IMR-90 (cell line): ENCODE measurements around the gene SLC31A1. TPM values are rescaled to one million over a fixed set of nuclear protein-coding genes. Genes with fewer than 3 reads are reported as not detected.

Experiments used
- ATAC-seq: fragments of 200-7000 bp; cut with Tn5 transposase; 2 replicates; pipeline ENCODE4 v1.9.1; 2020; ENCODE audit warnings: low read depth, mild to moderate bottlenecking, moderate library complexity
- BruUV-seq: library from RNA; stranded (reverse); fragments of 400-500 nt; replicated peaks from 2 replicates; lab custom pipeline; 2021; lab: Mats Ljungman, UMichigan
- CTCF ChIA-PET: fragments of 300-600 bp; formaldehyde crosslinking; extraction: SDS; loops from one replicate; lab custom pipeline; 2021; ENCODE audit warnings: antibody characterized with exemption; lab: Yijun Ruan, JAX
- POLR2A ChIA-PET: fragments of 300-600 bp; sonication (Branson Sonifier 250); formaldehyde crosslinking; loops from one replicate; lab custom pipeline; 2022; ENCODE audit warnings: antibody characterized with exemption; ENCODE audit not compliant: unreplicated experiment; lab: Charles Lee
- DNase-seq: peaks from one replicate; pipeline ENCODE4 v3.0.0; 2013
- H2AFZ ChIP-seq: replicated peaks from 2 replicates; pipeline ENCODE3; 2013; ENCODE audit warnings: low read length, mild to moderate bottlenecking; ENCODE audit not compliant: poor library complexity
- H2AK5ac ChIP-seq: 2 replicates; pipeline ENCODE4 v1.6.1; 2013; ENCODE audit warnings: low read depth, low read length, inconsistent platforms
- H2AK9ac ChIP-seq: replicated peaks from 2 replicates; pipeline ENCODE3; 2013; ENCODE audit warnings: mild to moderate bottlenecking, low read depth, low read length, moderate library complexity; ENCODE audit not compliant: poor library complexity
- H2BK120ac ChIP-seq: 2 replicates; pipeline ENCODE4 v1.6.1; 2013; ENCODE audit warnings: low read depth, low read length, inconsistent platforms
- H2BK15ac ChIP-seq: 3 replicates; pipeline ENCODE4 v1.6.1; 2013; ENCODE audit warnings: low read depth, low read length, inconsistent platforms
- H2BK20ac ChIP-seq: 2 replicates; pipeline ENCODE4 v1.6.1; 2013; ENCODE audit warnings: low read depth, mild to moderate bottlenecking, inconsistent platforms, low read length, moderate library complexity
- H2BK5ac ChIP-seq: 2 replicates; pipeline ENCODE4 v1.6.1; 2013; ENCODE audit warnings: mild to moderate bottlenecking, low read depth, low read length, inconsistent platforms; ENCODE audit not compliant: poor library complexity, severe bottlenecking
- H3K14ac ChIP-seq: replicated peaks from 2 replicates; pipeline ENCODE4 v1.6.1; 2013; ENCODE audit warnings: low read depth, low read length, inconsistent platforms
- H3K18ac ChIP-seq: 2 replicates; pipeline ENCODE4 v1.6.1; 2013; ENCODE audit warnings: low read depth, low read length, control low read depth
- H3K23ac ChIP-seq: 2 replicates; pipeline ENCODE4 v1.6.1; 2013; ENCODE audit warnings: low read depth, low read length, inconsistent platforms
- H3K27ac ChIP-seq: 2 replicates; pipeline ENCODE4 v1.5.1; 2013; ENCODE audit warnings: mild to moderate bottlenecking, control low read depth, low read length; ENCODE audit not compliant: insufficient read depth
- H3K27me3 ChIP-seq: 2 replicates; pipeline ENCODE4 v1.6.1; 2013; ENCODE audit warnings: low read length; ENCODE audit not compliant: control insufficient read depth, insufficient read depth
- H3K36me3 ChIP-seq: 2 replicates; pipeline ENCODE4 v1.6.1; 2013; ENCODE audit warnings: low read length, mixed read lengths; ENCODE audit not compliant: control insufficient read depth, insufficient read depth
- H3K4ac ChIP-seq: 2 replicates; pipeline ENCODE4 v1.6.1; 2013; ENCODE audit warnings: low read depth, low read length, inconsistent platforms
- H3K4me1 ChIP-seq: 2 replicates; pipeline ENCODE4 v1.6.1; 2013; ENCODE audit warnings: low read length, mixed read lengths; ENCODE audit not compliant: control insufficient read depth, insufficient read depth
- H3K4me2 ChIP-seq: 2 replicates; pipeline ENCODE4 v1.6.1; 2013; ENCODE audit warnings: low read depth, mild to moderate bottlenecking, control low read depth, low read length, moderate library complexity
- H3K4me3 ChIP-seq: 2 replicates; pipeline ENCODE4 v1.5.1; 2013; ENCODE audit warnings: low read depth, mild to moderate bottlenecking, control low read depth, low read length, moderate library complexity; ENCODE audit not compliant: insufficient read depth
- H3K56ac ChIP-seq: 2 replicates; pipeline ENCODE4 v1.6.1; 2013; ENCODE audit warnings: low read length, inconsistent platforms; ENCODE audit not compliant: insufficient read depth; ENCODE audit errors: extremely low read depth
- H3K79me1 ChIP-seq, 2 experiments: 2 replicates each; pipeline ENCODE4 v1.6.1; 2013; ENCODE audit warnings: low read length in 2 of 2, inconsistent platforms in 1 of 2, low read depth in 1 of 2
- H3K9ac ChIP-seq: 2 replicates; pipeline ENCODE4 v1.6.1; 2013; ENCODE audit warnings: low read depth, low read length, control low read depth
- H3K9me1 ChIP-seq: 2 replicates; pipeline ENCODE4 v1.6.1; 2013; ENCODE audit warnings: low read length, inconsistent platforms; ENCODE audit not compliant: insufficient read depth
- H3K9me3 ChIP-seq: 2 replicates; pipeline ENCODE4 v1.6.1; 2013; ENCODE audit warnings: low read length; ENCODE audit not compliant: control insufficient read depth, insufficient read depth
- H4K20me1 ChIP-seq: 2 replicates; pipeline ENCODE4 v1.6.1; 2013; ENCODE audit warnings: low read length, inconsistent platforms; ENCODE audit not compliant: insufficient read depth
- H4K5ac ChIP-seq: 2 replicates; pipeline ENCODE4 v1.6.1; 2013; ENCODE audit warnings: mild to moderate bottlenecking, low read depth, low read length, control low read depth
- H4K8ac ChIP-seq, 2 experiments: 2 replicates each; pipeline ENCODE4 v1.6.1; 2013; ENCODE audit warnings: low read depth in 2 of 2, low read length in 2 of 2, control low read depth in 1 of 2, inconsistent platforms in 1 of 2
- H4K91ac ChIP-seq: 2 replicates; pipeline ENCODE4 v1.6.1; 2013; ENCODE audit warnings: low read depth, low read length, inconsistent platforms; ENCODE audit not compliant: insufficient read depth
- CEBPB ChIP-seq: IDR thresholded peaks from 2 replicates; pipeline ENCODE4 v1.6.1; 2012; ENCODE audit warnings: low read depth, low read length, improper control_type of control experiment
- FOS ChIP-seq: fragments of 150-350 bp; IDR thresholded peaks from 2 replicates; pipeline ENCODE4 v1.6.1; 2016; ENCODE audit warnings: low read depth, low read length
- NFE2L2 ChIP-seq: fragments of 150-350 bp; IDR thresholded peaks from 2 replicates; pipeline ENCODE4 v1.6.1; 2016; ENCODE audit warnings: low read depth, mild to moderate bottlenecking, low read length
- RAD21 ChIP-seq: IDR thresholded peaks from 2 replicates; pipeline ENCODE4 v1.6.1; 2012; ENCODE audit warnings: low read length, improper control_type of control experiment
- SMC3 ChIP-seq: fragments of 150-350 bp; IDR thresholded peaks from 2 replicates; pipeline ENCODE4 v1.6.1; 2016; ENCODE audit warnings: low read depth, mild to moderate bottlenecking, antibody characterized with exemption, low read length, moderate library complexity
- dilution Hi-C: fragments of 300-500 bp; cut with HindIII; formaldehyde crosslinking; loops from one replicate; pipeline ENCODE4 v1.14.3; 2018; ENCODE audit warnings: low sequenced_read_pairs; ENCODE audit not compliant: unreplicated experiment
- in situ Hi-C: fragments of 300-500 bp; cut with MboI; formaldehyde crosslinking; loops from 3 replicates; pipeline ENCODE4 v1.14.3; 2019; ENCODE audit warnings: low sequenced_read_pairs, inconsistent platforms, mixed read lengths
- intact Hi-C: fragments of 100-400 bp; cut with micrococcal nuclease; formaldehyde crosslinking; loops from 2 replicates; pipeline ENCODE4 v1.10.0; 2022
- polyA plus RNA-seq, 3 experiments: library from polyadenylated mRNA; depleted of rRNA; stranded (reverse); fragments of >200 nt; gene quantifications; 2 replicates each; pipeline ENCODE4 v1.2.3, GENCODE V29; 2012; ENCODE audit warnings: low replicate concordance in 1 of 3
- total RNA-seq: library from RNA; depleted of rRNA; stranded (reverse); fragments of >200 nt; gene quantifications from 2 replicates; pipeline ENCODE4 v1.2.3, GENCODE V29; 2012

Gene SLC31A1
- total and polyA plus RNA-seq, 2 of the 4 experiments (the other 2 are of a cell fraction), result 17.9 to 23.3 TPM

DNA sequence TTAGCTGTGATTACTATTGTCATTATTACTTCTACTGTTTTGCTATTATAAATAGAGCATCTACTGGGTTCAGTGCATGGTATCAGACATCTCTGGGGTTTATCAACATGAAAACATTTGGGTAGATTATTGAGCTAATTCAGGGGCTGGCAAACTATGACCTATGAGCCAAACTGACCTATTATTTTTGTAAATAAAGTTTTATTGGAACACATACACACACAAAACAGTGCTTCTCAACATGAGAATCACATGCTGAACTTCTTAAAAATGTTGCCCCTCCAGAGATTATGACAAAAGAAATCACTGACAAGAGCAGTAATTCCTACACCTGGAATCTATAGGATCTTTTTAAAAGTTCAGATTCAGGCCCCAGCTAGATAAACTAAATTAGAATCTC lies 40.2 kb upstream of the SLC31A1 start:
- Histone ChIP-seq H4K20me1 (no peaks in the 10 kb centered on the region; the same call in 1 of the 2 replicates), H3K14ac (no peak overlapping the region), H3K9me3 (no peaks in the 10 kb centered on the region), H4K8ac (no peak overlapping the region), H3K56ac (no peak overlapping the region), H2BK15ac (no peak overlapping the region), H2BK5ac (no peak overlapping the region), H3K9me1 (peaks cover 4% of the 10 kb centered on the region), H2BK120ac (no peak overlapping the region), H3K27ac (no peak overlapping the region), H3K18ac (no peak overlapping the region), H4K91ac (no peak overlapping the region), H3K4me3 (no peak overlapping the region), H2AK9ac (no peak overlapping the region), H3K79me1 (peaks cover 7 to 12% of the 10 kb centered on the region in 2 experiments; a peak in 3 of 4 replicates), H3K27me3 (no peaks in the 10 kb centered on the region), H3K4me1 (peaks cover 3% of the 10 kb centered on the region), H2AK5ac (no peak overlapping the region), H3K23ac (no peak overlapping the region), H2BK20ac (no peak overlapping the region), H4K5ac (no peak overlapping the region), H3K4me2 (no peak overlapping the region), H2AFZ (no peak overlapping the region), H3K9ac (no peak overlapping the region), H3K4ac (no peak overlapping the region), H3K36me3 (peaks cover 32% of the 10 kb centered on the region)
- ATAC-seq (no peak), DNase-seq (no peak)
- no peak for TF ChIP-seq CEBPB
- TF ChIP-seq NFE2L2, result no peak
- TF ChIP-seq RAD21, result no peak
- no peak for TF ChIP-seq FOS
- no peak for TF ChIP-seq SMC3
- ChIA-PET CTCF (interaction anchor here (1.5 kb wide), 1 partner anchor 10 kb away, joined by 3 read pairs; no protein-coding TSS in a partner anchor), POLR2A (no interaction called here)
- intact Hi-C loops (no loop called here), dilution Hi-C loops (no loop called here), in situ Hi-C loops (no loop called here)
- BruUV-seq, result no TSS peak
